Fibroblast of villous mesenchyme (primary cell): ENCODE measurements around the gene KIF18B. TPM values are rescaled to one million over a fixed set of nuclear protein-coding genes. Genes with fewer than 3 reads are reported as not detected.

Experiments
- DNase-seq: peaks from one replicate; pipeline ENCODE4 v3.0.0-alpha.2; 2010; ENCODE audit warnings: low read depth
- H3K4me3 ChIP-seq: 2 replicates; pipeline ENCODE4 v1.5.1; 2011; ENCODE audit warnings: low read depth, mild to moderate bottlenecking, low read length
- CTCF ChIP-seq: IDR thresholded peaks from 2 replicates; pipeline ENCODE4 v1.5.1; 2012; ENCODE audit warnings: low read depth, mild to moderate bottlenecking, low read length; ENCODE audit not compliant: insufficient read depth
- total RNA-seq: library from RNA; depleted of rRNA; stranded (reverse); fragments of >200 nt; gene quantifications from 2 replicates; pipeline ENCODE4 v1.2.3, GENCODE V29; 2012

The KIF18B gene
- total RNA-seq, 1 donor: 5.2 TPM

- no peak for TF ChIP-seq CTCF
- H3K4me3 ChIP-seq: no peak overlapping the region
- no peak for DNase-seq
These were observed 28.2 kb downstream of the KIF18B start for GRCh38 chr17:44919411-44919810.

GRCh38 chr17:44918006-44918405, 29.6 kb downstream of the KIF18B start:
- H3K4me3 ChIP-seq: no peak overlapping the region
- no peak for TF ChIP-seq CTCF
- no peak for DNase-seq

- no peak overlapping the region for H3K4me3 ChIP-seq
- TF ChIP-seq CTCF: no peak
- no peak for DNase-seq
These were observed 30.1 kb downstream of the KIF18B start for GRCh38 chr17:44917456-44917855.

- no peak overlapping the region for H3K4me3 ChIP-seq
- TF ChIP-seq CTCF: no peak
- no peak for DNase-seq
These were observed 30.8 kb downstream of the KIF18B start for GRCh38 chr17:44916781-44917241.

GRCh38 chr17:44915862-44916780, 31.5 kb downstream of the KIF18B start:
- TF ChIP-seq CTCF: no peak
- H3K4me3 ChIP-seq: no peak overlapping the region
- no peak for DNase-seq

- TF ChIP-seq CTCF: no peak
- no peak for DNase-seq
- H3K4me3 ChIP-seq: no peak within 1 kb of the TSS
These were observed 32.2 kb downstream of the KIF18B start, which contains the start of gene GFAP for GRCh38 chr17:44915321-44915726. GFAP (minus strand) TSS chr17:44915500; CDS start chr17:44915486, 14 bp downstream.
